ENCODE data around the gene AP3D1.
"Not testable (repeated sequence)": the region's sequence is repeated elsewhere in the genome, so short reads cannot be mapped to it uniquely, and the experiment has no call there.

The AP3D1 gene

DNA sequence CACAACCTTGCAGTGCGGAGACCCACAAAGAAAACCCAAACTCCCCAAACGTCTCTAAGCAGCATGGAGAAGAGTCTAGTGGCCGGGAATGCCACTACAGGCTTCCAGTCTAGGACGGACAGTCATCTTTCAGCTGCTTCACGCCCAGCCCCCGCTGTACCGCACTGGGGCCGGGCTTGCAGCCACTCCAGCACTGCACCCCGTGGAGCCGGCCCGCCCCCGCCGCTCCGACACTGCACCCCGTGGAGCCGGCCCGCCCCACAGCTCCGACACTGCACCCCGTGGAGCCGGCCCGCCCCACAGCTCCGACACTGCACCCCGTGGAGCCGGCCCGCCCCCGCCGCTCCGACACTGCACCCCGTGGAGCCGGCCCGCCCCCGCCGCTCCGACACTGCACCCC lies 23.1 kb downstream of the AP3D1 start:
- DNase-seq (ENCODE audit: low spot score) = not testable (repeated sequence)

DNA sequence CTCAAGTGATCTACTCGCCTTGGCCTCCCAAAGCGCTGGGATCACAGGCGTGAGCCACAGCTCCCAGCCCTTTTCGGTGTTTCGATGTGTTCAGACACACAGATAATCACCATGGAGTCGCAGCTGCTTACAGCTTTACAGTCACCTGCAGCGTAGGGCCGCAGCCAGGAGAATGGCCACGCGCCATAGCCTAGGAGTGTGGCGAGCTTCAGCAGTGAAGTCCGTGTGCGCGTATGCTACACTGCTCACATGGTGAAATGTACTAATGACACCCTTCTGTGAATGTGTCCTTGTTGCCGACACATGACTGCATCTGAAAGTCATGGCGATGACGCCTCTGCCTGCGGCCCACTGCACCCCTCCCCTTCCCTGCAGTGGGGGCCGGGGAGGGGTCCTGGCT lies 23.6 kb downstream of the AP3D1 start:
- no peak for DNase-seq (ENCODE audit: low spot score)

DNA sequence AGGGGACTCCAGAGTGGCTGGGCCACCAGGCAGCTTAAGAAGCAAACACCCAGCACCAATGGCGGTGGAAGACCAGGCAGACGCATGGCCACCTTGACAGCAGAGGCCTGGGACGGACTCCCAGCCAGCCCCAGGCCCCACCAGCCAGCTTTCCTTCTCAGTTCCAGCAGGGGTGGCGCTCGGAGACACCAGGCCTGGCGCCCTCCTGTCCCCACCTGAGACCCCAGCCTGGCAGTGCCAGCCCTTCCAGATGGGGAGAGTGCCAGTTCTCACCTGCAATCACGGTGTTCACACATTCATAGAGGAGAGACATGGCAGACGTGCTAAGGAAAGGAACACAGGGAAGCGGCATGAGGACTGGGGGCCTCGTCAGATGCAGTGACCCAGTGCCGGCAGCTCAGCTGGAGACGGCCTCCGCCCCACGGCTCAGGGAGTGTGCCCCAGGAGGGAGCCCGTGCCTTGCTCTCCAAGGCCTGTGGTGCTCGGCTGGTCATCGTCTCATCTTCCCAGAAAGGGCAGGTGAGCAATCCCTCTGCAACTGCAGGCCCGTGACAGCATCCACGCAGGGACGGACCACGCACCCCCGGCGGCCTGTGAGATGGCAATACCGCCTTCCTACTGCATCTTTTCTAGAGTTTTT lies 24.4 kb downstream of the AP3D1 start:
- no peak for DNase-seq (ENCODE audit: low spot score)

DNA sequence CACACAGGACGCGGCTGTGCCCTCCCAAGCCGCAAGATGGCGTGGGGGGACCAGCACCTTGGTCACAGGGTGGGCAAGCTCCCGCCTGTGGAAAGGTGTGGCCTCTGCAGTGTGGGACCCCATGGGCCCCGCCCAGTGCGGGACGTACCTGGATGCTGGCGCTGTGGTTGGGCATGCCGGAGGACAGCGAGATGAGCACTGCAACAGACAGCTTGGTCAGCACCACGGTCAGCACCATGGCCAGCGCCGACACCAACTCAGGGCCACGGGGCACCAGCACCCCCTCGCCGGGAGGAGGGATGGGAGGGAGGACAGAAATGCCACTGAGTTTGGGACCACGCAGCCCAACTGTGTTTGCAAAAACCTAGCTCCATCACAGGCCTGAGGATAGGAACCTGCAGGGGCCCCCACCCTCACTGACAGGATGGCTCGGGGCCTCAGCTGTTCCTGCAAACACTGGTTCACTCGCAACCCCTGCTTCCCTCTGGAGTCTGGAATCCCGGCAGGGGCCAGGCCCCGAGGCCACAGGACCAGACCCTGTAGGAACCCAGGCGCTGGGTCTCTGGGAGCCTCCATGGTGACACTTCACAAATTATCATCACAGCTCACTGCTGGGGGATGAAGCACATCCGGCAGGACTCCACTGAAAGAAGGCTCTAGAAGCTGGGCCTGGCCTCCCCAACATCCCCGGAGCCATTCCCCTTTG lies 27.5 kb downstream of the AP3D1 start:
- no peak for DNase-seq (ENCODE audit: low spot score)

DNA sequence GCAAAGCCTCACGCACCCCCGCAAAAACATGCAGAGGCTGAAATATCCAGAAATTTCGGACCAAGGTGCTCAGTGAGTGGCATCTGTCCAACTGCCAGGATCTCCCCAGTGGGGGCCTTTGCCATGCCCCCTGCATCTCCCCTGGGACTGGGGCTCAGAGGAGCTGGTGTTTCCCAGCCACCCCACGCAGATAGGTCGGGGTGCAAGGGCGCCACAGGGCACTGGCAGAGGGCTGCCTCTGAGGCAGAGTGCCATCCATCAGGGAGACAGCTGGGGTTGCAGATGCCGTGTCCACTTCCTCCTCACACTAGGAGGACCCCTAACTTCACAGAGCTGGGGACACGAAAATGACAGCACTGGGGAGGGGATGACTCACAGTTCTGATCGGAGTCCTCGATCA lies 28.4 kb downstream of the AP3D1 start:
- no peak for DNase-seq (ENCODE audit: low spot score)

DNA sequence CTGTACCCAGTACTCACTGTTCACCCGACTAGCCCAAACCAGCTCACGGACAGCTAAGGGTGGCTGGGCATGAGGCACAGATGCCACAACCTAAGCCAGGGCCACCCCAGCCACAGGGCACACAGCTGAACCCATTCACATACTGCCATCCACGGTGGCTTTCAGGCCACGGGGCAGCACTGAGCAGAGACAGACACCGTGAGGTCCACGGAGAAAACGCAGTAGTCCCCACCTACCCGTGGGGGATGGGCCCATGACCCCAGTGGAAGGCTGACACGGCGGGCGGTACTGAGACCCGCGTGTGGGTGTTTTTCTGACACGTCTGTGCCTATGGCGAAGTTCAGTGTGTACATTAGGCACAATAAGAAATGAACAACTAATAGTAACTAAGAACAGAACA lies 29.1 kb downstream of the AP3D1 start:
- DNase-seq (ENCODE audit: low spot score) = no peak

DNA sequence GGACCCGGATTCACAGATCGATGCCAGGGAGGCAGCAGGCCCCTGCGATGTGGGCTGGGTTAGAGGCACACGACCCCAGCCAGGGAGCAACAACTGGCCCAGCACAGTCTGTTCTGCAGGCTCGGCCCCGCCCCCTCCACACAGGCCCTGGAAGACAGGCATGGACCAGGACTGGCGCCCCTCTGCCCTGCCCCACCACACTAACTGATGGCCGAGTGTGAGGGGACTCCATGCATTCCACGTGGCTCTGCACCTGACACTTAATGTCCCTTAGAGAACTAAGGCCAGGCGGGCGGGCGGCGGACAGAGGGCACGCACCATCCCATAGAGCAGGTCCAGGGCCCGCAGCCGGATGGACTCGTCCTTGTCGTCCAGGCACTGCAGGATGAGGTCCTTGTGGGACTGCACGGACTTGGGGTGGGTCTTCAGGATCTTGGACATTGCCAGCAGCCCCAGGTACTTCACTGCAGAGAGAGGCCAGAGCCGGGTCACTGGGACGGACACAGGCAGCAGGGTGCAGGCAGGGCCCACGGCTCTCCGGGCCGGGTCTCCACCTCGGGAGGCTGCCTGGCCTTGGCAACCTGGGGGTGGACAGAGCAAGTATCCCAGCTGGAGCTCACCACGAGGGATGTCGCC lies 29.8 kb downstream of the AP3D1 start:
- DNase-seq (ENCODE audit: low spot score) = no peak

DNA sequence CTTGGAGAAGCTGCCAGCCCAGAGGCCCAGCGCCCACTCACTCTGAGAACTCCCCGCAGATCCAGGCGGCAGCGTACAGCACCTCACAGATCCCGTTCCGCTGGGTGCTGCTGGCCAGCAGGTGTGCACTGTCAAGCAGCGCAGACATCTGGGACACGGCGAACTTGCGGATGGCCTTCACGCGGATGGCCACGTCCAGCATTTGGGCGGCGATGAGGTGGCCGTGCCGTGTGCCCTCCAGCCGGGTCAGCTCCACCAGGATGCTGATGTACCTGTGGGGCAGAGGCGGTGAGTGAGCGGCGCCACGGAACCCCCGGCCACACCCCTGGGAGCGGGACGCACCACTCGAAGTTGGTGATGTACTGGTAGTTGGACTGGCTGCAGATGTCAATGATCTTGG lies 30.5 kb downstream of the AP3D1 start:
- DNase-seq (ENCODE audit: low spot score) = no peak

DNA sequence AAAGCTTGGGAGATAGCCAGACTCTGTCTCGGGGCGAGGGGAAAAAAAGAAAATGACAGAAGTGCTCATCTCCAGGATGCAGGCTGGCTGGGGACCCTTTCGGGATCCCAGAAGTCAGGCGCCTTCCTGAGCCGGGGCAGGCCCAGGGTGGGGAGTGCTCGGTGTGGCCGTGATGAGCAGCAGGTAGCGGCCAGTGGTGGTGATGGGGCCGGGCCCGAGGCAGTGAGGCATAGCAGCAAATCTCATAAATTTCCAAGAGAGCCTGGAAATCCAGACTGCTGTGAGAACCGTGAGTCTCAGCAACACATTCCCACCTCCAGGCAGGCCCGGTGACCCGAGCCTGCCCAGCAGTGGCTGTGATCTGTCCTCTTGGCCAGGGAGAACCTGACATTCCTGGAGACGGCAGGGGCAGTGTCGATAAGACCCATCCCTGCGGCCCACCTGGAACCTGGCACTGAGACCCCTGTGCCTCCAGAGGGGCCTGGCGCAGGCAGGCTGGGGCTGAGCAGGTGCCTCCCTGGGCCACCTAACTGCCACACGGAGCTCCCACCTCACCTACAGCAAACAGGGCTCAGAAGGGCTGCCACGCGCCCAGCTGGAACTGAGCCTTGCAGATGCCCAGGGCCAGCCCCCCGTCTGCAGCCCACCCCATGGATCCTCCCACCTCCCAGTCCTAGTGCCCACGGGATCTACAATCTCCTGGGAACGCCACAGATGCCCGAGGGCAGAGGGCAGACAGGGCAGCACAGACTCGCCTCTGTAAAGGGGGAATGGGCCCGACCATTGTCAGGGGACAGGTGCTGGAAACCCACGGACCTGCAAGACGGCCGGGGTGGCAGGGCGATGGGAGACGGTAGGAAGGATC lies 31.2 kb downstream of the AP3D1 start:
- no peak for DNase-seq (ENCODE audit: low spot score)

DNA sequence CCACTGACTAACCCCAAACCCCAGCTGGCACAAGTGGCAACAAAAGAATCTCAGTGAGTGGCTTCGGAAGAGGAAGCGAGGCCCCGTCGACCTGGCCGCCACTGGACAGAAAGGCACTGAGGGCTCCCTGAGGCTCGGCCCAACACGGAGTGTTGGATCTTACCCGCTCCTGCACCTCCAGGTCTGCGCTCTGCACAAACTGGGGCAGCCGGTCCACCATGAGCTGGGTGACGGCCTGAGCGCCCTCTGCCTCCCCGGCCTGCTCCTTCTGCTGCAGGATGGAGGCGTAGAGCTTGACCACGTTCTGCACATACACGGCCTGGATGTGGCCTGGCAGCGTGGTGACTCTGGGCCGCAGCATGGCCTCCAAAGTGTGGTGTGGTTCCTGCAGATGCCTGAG lies 32.9 kb downstream of the AP3D1 start:
- no peak for DNase-seq (ENCODE audit: low spot score)

DNA sequence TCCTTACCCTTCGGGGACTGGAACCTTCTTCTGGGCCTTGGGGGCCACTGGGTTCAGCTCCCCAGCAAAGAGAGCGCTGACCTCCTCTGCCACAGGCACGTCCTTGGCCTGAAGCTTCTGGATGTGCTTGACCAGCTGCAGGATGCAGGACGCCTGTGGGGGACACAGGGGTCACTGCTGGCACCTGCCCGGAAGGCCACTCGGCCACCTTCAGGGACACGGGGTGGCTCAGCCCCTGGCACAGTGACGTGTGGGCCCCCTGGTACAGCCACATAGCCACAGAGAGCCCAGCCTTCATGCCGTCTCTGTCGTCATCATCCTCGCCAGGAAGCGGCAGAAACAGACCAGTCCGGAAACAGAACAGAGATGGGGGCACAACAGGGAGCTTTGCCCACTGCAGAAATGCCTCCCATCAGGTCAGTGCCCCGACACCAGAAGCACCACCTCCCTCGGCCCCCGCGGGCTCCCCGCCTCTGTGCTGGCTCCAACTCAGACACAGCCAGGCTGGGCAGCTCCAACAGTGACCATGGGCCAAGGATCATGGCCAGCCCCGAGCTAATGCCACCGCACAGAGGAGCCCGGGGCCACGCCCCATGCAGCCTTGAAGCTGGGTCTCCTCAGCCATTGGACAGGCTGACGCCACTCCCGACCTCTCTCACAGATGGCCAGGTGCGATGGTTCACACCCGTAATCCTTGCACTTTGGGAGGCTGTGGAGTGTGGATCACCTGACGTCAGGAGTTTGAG lies 34.0 kb downstream of the AP3D1 start:
- DNase-seq (ENCODE audit: low spot score) = no peak

DNA sequence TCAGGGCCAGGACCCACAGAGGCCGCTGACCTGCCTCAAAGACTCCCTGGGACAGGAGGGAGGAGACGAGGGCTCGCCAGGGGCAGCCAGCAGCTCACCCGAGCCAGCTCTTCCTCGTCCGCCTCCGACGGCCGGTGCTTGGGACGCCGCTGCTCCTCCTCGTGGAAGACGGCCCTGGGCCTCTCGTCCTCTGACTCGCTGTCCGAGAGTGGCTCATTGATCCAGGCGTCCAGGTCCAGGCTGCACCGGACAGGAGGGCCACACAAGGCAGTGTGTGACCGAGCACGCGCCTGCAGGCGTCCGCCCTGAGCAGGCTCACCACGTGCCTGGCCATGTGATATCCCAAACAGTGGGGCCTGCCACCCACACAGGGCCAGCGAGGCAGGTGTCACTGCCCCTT lies 34.9 kb downstream of the AP3D1 start:
- no peak for DNase-seq (ENCODE audit: low spot score)

DNA sequence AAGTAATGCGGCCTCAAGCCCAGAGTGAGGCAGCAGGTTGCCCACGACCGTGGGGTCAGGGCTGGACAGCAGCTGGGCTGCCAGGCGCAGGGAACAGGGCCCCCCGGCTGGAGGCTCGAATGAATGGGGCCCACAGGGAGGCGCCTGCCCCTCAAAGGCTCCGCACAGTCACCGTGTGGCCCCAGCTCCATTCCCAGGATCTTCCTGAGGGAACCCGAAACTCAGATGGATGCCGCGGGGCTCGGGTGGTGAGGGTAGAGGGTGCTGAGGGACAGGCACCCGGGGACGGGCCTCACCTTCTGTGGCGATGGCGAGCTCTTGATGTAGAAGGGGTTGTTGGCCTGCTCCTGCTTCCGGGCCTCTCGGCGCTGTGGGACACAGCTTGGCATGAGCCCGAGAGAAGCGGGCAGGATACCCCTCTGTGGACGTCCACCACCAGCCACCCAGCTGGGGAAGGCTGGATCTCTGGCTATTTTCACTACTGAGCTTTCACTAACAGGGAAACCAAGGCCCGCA lies 35.4 kb downstream of the AP3D1 start:
- DNase-seq (ENCODE audit: low spot score) = no peak

DNA sequence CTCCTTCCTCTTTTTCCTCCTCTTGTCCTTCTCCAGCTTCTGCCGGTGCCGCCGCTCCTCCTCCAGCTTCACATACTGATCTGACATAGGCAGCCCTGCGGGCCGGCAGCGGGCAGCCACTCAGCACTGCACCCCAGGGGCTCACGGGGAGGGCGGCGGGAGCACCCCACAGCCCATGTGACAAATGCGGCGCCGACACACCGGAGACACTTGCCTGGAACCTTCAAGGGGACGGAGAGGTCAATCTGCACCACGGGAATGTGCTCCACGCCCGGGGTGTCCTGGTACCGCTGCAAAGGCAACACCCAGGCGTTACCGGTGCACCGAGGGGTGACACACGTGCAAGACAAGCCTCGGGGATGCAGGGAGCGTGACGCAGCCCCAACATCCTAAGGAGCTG lies 36.0 kb downstream of the AP3D1 start:
- DNase-seq (ENCODE audit: low spot score) = no peak

DNA sequence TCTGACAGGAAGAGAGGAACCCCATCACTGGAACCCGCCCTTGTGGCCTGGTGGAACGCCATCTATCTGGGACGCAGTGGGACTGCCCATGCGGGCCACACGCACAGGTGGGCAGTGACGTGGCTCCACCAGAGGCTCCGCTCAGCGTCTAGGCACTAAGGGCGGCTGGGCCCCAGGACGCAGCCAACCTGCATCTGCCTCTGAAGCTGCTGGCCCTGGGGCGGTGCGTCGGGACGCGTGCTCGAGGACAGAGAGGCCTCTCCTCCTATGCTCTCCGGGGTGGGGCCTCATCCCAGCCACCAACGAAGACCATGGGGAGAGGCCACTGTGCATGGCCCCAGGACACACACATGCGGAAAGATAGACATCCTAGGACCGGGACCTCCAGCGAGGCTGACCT lies 36.5 kb downstream of the AP3D1 start:
- DNase-seq (ENCODE audit: low spot score) = no peak

DNA sequence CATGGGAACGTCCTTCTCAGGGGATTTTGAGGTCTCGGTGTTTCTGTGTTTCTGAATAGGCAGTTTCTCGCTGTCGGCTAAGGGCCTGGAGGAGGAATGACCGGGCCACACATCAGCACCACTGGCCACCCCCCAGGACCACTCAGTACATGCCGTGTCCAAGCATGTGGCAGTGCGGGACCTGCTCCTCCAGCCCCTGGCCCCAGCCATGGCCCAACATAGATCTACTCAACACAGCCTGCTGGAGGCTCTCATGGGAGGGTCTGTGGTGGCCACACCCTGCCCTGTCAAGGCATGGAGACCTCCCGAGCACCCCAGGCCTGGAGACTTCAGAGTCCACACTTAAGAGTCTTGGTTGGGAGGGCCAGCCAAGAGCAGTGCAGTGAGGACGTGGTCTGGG lies 37.1 kb downstream of the AP3D1 start:
- DNase-seq (ENCODE audit: low spot score) = no peak

DNA sequence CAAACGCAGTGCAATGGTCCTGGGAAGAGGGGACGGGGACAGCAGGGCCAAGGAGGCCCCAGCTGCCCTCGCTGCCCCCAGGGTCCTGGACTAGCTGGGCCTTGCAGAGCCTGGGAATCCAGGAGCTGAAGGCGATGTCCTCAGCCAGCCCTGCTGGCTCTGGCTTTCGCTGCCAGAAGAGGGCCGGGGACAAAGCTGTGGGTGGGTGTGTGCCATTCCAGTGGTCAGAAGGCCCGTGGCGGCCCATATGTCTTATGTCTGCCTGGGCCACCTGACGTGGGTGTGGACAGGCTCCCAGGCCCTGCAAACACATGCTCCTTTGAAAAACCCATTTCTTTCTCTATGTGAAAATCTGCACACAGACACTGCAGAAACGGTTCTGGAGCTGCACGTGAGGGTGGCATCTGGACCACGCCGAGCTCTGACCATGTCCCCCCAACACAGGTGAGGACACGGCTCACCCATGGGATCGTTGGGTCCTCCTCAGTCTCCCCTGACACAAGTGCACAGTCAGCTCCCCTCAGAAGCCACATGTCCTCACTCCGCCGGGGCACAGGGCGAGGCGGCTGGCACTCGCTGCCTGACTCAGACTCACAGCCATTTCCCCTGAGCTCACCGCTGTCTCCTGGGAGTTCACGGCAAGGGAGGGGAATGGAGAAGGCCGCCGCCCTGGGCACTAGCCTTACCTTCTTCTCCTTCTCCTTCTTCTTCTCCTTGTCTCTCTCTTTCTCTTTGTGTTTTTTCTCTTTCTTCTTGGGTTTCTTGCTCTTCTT lies 37.7 kb downstream of the AP3D1 start:
- DNase-seq (ENCODE audit: low spot score) = no peak

DNA sequence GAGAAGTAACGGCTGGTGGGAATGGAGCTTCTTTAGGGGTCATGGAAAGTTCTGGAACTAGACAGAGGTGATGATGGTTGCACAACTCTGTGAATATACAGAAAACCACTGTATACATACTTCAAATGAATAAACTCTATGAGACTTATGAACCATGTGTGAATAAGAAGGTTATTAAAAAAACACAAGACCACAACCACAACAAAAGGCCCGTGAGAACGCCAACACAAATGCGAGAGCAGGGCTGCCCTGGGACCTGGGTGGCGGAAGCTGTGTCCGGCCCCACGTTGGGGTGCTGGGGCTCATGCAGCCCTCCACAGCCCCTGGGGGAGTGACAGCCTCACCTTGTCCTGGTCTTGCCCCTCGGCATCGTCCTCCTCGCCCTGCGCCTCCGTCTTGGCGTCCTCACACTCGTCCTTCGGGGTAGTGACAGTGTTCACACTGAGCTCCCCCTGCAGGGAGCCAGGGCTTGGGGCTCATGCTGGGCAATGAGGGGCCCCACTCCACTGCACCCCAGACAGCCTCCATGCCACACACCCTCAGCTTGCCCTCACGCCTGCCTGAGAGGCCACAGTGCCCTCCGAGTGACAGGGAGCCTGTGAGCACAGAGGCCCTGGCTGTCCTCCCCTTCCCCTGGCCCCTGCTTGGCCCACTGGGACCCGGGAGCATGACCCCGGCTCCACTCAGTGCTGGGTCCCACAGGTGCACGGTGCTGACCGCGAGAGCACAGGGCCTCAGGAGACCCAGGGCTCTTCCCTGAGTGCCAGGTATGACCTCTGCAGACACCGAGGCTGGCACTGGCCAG lies 38.6 kb downstream of the AP3D1 start:
- no peak for DNase-seq (ENCODE audit: low spot score)

DNA sequence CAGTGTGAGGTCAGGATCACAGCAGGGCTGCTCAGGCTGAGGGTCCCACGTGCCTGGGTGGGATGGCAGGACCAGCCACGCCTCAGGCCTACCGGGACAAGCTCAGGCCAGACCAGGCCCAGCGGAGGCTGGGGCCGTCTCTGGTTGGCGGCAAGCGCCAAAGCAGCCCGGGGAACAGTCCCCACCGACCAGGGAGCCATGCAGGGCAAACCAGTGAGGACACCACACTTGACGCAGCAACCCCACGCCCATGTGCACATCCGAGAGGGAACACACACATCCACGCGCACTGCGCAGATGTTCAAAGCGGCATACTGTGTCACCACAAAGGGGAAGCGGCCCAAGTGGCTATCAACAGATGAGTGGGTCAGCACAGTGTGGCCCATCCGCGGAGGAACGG lies 39.5 kb downstream of the AP3D1 start:
- DNase-seq (ENCODE audit: low spot score) = no peak

DNA sequence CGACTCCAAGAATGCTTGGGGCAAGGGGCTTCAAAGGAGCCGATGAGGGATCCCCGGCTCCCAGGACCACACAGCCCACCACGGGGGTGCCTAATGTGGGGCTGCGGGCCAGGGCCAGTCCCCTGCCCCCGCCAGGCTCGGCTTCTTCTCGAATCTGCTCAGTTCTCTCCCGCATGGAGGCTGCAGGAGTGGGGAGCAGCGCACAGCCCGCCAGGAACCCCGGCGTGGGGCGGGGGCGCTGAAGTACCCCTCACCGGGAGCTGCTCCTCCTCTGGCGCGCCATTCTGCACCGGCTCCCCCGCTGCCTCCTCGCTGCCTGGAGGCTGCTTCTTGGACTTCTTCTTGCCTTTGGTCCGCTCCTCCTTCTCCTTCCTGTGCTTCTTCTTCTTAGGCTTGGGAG lies 39.9 kb downstream of the AP3D1 start:
- DNase-seq (ENCODE audit: low spot score) = no peak
